Stimulated activated CD8-positive, alpha-beta memory T cell treated with anti-CD3 and anti-CD28 coated beads, Interleukin-12 subunit alpha, Interleukin-12 subunit beta, amount 100 ng/mL, for 4 hours (primary cell): Measurements from ENCODE around the gene HEMGN.
"Not testable (repeated sequence)": the region's sequence is repeated elsewhere in the genome, so short reads cannot be mapped to it uniquely, and the experiment has no call there.

ENCODE experiments used
- DNase-seq: peaks from one replicate; pipeline ENCODE4 v3.0.0-alpha.2; 2020; ENCODE audit warnings: low read depth

The HEMGN gene, protein sequence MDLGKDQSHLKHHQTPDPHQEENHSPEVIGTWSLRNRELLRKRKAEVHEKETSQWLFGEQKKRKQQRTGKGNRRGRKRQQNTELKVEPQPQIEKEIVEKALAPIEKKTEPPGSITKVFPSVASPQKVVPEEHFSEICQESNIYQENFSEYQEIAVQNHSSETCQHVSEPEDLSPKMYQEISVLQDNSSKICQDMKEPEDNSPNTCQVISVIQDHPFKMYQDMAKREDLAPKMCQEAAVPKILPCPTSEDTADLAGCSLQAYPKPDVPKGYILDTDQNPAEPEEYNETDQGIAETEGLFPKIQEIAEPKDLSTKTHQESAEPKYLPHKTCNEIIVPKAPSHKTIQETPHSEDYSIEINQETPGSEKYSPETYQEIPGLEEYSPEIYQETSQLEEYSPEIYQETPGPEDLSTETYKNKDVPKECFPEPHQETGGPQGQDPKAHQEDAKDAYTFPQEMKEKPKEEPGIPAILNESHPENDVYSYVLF

DNA sequence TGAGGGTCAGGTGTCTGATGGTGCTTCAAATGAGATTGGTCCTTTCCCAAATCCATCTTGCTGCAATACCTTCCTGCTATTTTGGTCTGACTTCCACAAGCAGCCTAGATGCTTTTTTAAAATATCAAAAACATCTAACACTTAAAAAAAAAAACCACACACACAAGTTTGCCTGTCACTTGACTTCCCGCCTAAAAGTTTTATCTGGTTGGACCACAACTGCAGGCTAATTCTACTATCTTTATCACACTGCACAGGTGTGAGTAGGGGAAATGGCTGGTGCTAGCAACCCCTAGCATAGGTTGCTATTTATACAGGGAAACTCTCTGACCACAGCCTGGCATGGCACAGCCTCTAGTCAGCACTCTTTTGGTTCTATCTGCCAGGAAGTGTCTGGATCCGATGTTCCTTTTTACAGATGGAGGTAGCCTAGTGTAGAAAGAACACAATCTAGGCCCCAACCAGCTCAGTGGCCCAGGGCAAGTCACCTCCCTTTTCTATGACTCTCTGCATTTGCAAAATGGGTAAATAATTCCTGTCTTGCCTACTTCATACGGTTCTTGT, at the start of gene HEMGN:
Gene HEMGN, minus strand, starts transcription at position 92 of the 564 bp plus-strand sequence. Its CDS starts 36 bp downstream, at position 56.
- DNase-seq: no peak

DNA sequence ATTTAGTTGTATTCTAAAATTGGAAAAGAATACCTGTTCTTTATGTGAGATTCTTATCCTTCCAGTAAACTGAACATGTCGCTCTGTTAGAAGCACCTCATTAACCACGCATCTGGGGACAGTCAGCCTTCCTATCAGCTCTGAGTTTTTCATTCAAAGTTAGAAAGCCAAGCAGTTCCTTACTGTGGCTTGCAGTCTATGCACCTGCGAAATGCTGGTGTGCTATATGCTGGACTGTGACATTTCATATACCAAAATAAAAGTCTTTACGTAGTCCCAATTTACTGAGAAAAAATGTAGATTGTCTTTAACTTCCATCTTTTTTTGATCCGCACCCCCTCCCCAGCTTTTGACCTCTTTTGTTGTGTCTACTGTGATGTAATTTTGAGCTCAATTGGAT, 49.5 kb upstream of the HEMGN start:
- DNase-seq: no peak

DNA sequence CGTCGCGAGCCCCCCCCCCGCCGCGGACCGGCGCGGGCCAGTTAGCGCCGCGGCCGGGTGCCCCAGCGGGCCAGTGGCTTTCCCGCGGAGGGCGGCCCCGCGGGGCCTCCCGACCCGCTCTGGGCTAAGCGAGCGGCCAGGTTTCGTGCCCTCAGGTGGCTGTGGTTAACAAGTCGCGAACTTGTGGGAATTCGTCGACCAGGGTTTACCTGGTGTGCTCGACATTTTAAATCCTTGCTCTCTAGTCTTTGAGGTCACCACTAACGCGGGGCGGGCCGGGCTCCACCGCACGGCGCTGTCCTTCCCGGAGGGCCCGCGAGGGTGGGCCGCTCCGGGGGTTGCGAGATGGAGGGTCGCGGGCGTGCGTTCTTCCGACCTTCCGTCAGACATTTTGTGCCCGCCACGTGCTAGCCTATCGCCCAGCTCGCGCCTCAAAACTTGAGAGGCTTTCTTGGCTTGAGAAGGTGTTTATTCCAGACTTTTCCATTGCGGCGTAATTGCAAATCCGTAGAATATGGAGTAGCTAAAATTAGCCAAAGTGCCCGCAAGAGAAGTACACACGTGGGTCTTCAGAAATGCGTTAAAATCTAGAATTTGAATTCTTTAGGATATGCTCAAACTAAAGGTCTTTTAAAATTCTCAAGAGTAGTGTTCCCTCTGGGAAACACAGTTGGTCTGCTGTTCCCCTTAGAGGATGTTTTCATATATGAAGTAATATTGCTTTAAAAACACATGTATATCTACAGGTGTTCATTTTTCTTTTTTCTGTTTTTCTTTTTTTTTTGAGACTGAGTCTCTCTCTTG, 47.3 kb upstream of the HEMGN start:
- no peak for DNase-seq

DNA sequence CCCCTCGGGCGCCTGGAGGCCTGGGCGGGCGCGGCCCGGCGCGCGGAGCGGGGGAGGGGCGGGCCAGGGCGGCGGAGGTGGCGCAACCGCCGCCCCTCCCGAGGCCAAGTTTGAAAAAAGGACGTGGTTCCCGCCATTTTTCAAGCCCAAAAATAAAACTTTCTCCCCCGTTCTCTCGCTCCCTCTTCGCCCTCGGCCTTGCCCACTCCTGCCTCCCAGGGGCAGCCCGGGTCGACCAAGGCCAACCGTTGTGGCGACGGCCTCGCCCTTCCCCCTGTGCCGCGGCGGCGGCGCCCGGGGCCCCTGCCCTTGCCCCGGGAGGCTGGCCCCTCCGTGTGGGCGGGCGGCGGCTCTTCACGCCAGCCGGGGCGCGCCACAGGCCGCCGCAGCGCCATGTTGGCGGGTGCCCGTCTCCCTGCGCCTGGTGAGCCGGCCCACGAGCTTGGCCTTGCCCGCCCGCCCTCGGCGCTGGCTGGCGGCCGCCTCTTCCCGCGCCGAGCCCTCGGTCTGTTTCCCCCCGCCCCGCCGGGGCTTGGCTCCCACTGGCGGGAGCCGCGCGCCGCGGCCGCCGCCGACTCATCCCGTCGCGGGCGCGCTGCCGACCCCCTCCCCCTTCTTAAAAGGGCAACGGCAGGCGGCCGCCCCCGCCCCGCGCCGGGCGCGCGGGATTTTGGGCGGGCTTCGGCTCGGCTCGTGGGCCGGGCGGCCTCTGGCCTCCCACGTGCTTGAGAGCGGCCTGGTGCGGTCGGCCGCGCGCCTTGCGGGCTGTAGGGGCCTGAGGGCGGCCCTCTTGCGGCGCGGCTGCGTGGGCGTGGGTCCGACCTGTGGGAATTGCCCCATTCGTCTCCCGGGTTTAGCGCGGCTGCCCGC, 46.5 kb upstream of the HEMGN start:
- peak; percentile 75 for DNase-seq

DNA sequence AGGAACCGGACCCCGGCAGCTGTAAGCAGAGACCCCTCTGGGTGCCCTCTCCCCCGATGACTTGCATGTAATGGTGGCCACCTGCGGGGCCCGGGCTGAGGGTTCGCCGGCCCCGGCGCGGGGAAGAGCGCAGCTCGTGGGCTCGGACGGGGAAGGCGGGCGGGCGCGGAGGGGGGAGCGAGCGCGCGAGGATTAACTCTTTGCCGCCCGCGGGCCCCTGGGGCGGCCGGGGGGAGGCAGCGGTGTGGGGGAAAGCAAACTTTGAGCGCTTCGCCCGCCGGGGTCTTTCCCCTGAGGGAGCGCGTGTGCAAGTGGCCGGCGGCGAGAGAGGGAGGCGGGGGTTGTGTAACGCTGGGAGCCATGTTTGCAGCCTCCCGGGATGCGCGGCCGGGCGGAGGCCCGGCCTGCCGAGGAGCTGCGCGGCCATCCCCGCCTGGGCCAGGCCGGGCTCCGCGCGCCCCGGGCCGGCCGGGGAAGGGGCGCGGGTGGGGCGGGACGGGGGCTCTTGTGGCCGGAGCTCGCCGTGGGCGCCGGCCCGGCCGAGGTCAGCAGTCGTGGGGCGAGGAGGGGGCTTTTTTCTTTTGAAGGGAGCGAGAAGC, 45.7 kb upstream of the HEMGN start:
- peak; percentile 53 for DNase-seq

DNA sequence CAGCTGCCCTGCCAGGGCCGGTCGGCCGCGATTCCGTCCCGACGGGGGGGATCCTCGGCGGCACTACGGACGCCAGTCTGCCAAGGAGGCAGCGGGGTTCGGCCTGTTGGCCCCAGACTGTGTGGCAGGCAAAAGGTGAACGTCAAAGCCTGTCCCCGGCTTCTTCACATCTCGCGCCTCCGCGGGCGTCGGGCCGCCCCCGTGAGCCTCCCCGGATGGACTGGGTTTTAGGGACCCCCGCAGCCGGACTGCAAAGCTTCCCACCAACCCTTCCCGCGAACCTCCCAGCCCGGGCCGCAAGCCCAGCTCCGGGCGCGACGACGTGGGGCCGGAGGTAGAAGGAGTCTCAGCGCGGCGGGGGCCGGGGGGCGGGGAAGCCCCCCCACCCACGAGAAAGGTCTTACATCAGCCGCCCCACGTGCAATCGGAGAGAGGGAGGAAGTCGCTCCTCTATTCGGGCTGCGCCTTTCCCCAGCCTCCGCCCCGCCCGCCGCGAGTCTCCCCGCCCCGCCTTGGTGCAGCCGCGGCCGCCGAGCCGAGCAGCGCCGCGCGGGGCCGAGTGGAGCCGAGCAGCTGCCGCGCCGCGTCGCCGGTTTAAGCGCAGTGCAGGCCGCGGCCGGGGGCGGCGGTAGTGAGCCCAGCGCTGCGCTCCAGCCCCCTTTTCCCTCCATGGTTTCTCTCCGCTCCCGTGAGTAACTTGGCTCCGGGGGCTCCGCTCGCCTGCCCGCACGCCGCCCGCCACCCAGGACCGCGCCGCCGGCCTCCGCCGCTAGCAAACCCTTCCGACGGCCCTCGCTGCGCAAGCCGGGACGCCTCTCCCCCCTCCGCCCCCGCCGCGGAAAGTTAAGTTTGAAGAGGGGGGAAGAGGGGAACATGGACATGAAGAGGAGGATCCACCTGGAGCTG, 45.0 kb upstream of the HEMGN start, which contains the start of gene ANP32B:
Gene ANP32B, plus strand, starts transcription at position 659 of the 906 bp plus-strand sequence. Its CDS starts 215 bp downstream, at position 874.
- peak; percentile 95 for DNase-seq

DNA sequence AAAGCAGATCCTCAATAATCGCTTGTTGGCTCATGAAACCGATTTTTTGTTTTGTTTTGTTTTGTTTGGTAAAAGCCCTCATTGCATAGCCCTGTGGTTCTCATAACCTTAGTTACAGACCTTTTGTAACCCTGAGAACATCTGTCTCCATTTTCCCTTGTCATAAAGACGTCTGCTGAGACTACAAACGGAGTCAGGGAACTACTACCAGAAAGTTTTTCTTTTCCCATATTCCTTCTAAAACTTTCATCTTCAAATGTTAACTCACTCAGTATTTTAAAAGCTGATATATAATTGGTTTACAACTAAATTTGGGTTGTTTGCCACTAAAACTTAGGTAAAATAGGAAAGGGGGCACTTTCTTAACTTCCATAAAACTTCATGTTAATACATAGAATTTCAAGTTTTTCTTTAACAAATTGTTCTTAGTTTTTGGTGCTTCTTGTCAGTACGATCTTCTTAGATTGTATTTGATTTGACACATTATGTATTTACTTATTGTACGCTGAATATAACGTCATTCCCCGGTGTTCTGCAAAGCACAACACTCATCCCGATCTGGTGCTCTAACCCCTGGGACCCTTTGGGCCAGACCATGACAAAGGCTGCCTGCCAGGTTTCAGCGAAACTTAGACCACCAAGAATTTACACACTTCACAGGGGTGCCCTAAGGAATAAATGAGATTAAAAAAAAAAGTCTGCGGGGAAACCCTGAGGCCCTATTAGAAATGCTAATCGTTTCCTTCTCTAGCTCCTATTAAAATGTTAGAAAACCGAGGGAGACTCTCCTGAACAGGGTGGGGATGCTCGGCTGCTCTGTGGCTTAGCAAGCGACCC, 44.1 kb upstream of the HEMGN start:
- DNase-seq: no peak

DNA sequence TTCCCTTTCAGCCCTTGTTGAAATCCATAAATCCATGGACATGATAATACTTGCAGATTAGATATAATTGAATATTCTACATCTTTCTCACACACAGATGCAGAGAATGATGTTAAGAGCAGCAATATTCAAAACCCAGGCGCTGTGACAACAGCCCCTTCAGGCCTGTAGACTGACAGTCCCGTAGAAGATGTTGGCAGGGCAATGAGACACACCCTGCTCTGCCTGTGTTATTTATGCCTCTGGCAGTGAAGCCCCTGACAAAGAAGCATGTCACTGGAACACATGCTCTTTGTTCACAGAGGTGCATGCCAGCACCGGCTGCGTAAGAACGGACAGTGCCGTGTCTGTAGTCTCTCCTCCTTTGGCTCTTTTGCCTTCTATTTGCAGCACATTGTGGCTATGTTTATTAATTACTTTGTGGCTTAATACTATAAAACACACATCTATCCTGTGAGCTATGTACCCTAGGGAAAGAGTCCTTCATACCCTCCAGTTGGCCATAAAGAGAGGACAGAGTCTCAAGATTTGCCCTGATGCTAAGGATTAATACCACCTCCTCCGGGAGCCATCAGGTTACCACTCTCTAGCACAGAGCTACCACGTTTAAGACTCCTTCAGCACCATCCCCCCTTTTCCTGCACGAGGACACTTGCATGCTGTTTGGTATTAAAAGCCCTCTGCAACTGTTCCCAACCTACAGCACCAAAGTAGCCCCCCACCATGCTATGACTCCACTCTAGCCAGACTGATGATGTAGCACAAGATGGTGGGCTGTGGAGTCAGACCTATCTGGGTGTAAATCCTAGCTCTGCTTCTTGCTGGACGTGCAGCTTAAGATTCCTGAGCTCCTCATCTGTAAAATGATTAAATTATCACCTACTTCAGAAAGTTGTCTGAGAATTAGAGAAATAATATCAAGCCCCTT, 43.2 kb upstream of the HEMGN start:
- DNase-seq: no peak

DNA sequence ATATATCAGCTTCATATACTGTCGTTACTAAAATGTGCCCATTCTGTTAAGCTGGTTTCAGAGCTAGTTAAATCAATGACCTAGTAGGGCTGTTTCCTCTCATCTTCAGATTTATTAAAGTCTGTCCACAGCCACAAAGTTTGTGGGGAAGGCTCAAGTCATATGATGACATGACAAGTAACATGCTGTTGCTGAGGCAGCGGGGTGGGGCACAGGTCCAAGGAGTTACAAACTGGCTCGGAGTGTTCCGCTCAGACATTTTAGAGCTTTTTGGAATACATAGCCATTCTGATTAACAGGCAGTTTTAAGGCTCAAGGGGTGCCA, 42.5 kb upstream of the HEMGN start:
- DNase-seq: no peak

DNA sequence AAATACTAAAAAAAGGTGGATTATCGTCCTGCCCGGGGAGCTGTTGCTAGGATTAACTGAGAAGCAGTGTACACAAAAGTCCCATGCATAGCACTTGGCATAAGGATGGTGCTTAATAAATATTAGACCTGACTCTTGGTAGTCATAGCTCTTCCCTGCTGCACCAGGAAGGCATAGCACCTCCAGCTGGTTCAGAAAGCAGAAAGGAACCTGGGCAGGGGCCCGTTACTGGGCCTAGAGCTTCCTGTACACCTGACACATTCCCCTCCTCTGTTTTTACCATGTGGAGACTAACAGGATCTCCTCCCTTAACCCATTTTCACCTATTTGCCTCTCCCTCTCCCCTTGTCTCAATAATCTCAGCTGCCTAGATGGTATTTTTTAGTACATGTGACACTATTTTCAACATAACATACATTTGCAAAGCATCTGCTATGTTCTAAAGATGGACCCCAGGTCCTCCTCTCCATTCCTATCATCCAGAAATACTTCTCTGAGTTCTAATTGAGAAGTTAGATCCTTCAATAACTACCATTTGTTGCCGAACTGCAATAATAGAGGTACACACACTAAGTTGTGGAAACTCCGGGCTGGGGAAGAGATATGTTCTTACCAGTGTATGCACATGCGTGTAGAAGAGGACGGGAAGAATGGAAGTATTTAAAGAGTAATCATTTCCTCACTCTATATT, 42.0 kb upstream of the HEMGN start:
- no peak for DNase-seq

DNA sequence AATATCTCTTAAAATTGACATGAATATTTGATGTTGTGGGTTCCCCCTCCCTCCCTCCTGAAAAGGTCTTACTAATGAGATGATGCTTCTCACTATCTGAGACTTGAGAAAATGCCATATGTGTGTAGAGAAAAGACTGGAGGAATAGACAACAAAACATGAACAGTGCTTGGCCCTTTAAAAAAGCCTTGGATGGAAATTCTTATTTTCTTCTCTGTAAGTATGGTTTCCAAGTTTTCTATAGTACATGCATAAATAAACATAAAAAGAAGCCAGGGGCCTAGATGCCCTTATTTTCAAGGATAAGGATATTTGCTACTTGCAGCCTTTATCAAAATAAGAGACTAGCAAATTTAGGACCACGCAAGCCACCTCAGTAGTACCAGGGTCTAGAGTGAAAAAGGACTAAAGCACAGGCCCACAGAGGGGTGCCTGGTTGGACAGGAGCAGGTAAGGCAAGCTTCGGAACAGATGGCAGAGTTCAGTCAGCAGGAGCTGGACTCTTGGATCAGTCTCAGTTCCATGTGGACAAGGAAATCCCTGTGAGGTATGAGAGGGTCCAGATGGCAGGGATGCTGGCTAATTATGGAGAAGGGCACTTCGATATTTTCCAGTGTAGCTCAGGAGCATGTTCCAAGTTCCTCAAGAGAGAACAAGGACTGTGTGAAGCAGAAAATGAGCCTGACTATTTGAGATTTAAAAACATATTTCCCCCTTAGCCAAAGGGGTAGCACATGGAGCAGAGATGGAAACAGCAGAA, 40.6 kb upstream of the HEMGN start:
- DNase-seq: no peak

DNA sequence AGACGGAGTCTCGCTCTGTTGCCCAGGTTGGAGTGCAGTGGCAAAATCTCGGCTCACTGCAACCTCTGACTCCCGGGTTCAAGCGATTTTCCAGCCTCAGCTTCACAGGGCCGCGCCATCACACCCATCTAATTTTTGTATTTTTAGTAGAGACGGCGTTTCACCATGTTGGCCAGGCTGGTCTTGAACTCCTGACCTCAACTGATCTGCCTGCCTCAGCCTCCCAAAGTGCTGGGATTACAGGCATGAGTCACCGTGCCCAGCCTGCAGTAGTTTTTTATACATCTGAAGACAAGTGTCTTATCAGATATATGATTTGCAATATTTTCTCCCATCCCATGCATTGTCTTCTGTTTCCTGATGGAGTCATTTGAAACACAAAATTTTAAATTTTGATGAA, 38.7 kb upstream of the HEMGN start:
- DNase-seq: not testable (repeated sequence)

DNA sequence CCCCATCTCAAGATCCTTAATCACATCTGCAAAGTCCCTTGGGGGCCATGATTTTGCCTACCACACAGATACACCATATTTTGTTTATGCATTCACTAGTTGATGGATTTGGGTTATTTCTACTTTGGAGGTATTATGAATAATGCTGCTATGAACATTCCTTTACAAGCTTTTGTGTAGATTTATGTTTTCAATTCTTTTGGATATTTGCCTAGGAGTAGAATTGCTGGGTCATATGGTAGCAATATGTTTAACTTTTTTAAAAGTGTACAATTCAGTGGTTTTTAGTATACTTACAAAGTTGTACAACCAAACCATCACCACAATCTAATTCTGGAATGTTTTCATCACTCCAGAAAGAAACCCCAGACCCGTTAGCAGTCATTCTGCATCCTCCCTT, 37.4 kb upstream of the HEMGN start:
- no peak for DNase-seq

DNA sequence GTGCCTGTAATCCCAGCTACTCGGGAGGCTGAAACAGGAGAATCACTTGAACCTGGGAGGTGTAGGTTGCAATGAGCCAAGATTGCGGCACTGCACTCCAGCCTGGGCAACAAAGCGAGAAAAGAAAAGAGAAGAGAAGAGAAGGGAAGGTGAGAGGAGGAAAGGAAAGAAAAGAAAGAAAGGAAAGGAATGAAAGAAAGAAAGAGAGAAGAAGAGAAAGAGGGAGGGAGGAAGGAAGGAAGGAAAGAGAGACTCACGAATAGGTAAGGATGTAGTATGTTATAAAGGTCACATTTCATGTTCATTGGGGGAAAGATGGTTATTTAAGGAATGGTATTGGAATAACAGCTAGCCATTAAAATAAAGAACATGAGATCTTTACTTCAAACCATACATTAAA, 34.8 kb upstream of the HEMGN start:
- no peak for DNase-seq

DNA sequence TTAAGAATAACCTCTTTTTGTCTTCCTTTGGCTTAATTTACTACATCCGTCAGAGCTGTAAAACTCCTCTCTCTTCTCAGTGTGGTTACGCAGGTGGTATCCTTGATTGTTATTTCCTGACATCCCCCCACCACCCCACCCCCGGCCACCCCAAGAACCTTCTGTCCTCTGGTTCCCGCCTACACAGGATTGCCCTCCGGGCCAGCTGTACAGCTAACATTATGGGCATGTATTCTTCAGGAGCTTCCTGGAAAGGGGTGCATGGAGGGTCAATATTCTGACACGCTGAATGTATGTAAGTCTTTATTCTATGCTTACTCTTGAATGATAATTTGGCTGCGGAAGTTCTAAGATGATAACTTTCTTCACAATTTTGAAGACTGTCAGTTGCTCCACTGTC, 32.2 kb upstream of the HEMGN start:
- no peak for DNase-seq

DNA sequence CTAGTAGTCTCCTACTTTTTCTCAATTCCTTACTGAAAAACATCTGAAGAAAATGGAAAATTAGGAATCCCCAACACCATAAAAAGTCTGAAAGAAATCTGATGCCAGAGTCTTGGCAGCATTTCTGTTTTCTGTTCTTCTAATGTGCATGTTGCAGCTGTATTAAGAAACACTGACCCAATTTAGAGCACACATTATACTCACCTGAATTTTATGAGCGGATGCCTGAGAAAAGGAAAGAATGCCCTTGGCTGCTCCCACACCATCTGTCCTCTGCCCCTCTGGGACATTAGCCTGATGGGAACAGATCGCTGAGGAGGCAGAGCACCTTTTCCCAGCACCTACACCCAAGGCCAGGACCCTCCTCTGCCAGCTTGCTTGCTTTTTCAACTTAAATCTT, 31.0 kb upstream of the HEMGN start:
- DNase-seq: no peak

DNA sequence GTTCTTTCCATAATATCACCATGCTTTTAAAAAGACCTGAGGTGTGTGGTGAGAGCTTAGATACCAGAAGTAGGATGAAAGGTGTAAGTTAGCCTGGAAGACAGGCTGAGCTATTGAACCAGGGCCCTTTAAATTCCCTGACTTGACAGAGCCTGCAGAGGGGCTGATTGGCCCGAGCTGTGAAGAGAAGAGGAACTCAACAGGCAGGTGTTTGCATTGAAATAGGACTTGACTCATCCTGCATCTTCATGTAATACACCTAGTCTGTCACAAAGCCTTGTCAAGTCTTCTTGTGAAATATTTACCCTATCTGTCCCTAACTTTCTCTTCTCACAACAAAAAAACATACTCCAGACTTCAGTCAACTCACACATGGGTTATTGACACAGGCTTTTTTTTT, 28.5 kb upstream of the HEMGN start:
- DNase-seq: no peak
